Jurkat, Clone E6-1 (cell line): ENCODE results near the gene EGFR.

Experiments
- DNase-seq: peaks from one replicate; pipeline ENCODE4 v3.0.0-alpha.2; 2011; ENCODE audit warnings: low read depth, low spot score
- H3K4me3 ChIP-seq: 2 replicates; pipeline ENCODE4 v1.5.1; 2011; ENCODE audit warnings: mild to moderate bottlenecking, low read length, control low read depth, moderate library complexity

EGFR gene

GRCh38 chr7:55131142-55131929, 112.5 kb downstream of the EGFR start:
- no peak for DNase-seq
- no peak overlapping the region for H3K4me3 ChIP-seq

GRCh38 chr7:55132550-55132889, 113.7 kb downstream of the EGFR start:
- no peak for DNase-seq

DNA sequence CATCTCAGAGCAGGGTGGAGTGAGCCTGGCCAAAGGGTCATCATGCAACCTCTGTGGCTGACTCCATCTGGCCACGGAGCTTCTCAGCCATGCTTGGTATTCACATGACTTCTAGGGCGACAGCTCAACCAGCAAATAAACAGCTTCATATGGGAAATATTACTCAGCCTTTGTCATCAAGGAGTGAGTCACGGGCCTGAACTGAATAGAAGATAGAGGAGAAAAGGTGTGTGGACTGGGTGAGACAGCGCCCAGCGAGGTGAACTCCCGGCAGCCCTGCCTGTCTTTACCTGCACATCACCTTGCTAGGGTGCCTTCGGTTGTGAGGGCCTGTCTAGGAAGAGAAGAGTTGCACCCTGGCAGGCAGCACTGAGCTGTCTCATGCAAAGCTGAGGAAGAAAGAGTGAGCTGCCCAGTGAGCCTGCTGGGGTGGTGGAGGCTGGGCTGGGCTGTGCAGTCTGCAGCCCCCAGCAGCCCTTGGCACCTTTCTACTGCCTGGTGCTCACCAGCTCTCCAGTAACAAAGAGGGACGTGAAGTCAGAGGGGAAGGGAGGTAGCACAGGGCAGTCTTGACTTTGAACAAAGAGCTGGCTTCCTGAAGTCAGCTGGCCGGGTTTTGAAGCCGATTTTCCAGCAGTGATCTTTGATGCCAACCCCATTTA, 114.2 kb downstream of the EGFR start:
- no peak for DNase-seq
- no peak overlapping the region for H3K4me3 ChIP-seq

More at GRCh38 chr7:55132550-55132889, 113.7 kb downstream of the EGFR start:
- no peak overlapping the region for H3K4me3 ChIP-seq

DNA sequence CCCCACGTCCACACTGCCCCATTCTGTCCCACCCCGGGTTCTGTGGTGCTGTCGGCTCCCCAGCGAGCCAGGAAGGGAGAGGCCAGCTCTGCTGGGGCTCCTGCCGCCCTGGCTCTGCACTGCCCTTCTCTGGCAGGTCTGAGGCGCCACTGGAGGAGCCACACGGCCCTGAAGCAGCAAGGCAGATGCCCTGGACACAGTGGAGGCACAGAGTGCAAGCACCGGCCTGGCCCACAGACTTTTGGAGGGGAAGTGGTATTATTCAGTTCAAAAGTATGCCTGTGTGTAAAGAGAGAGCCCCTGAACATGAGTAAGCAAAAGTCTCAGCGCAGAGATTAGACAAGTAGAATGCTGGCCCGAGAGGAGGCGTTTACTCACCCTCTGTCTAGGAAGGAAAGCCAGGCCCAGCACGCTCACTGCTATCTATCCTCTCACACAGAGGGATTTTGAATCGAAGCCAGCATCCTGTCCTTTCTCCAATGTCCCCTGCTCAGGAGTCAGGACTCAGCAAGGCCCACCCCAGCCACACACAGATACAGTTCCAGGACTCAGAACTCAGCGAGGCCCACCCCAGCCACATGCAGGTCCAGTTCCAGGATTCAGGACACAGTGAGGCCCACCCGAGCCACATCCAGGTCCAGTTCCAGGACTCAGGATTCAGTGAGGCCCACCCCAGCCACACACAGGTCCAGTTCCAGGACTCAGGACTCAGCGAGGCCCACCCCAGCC, 115.0 kb downstream of the EGFR start:
- no peak for DNase-seq
- no peak overlapping the region for H3K4me3 ChIP-seq

- no peak overlapping the region for H3K4me3 ChIP-seq
- DNase-seq: no peak
Measured at GRCh38 chr7:55134359-55134725, 115.5 kb downstream of the EGFR start.

- H3K4me3 ChIP-seq: no peak overlapping the region
- DNase-seq: no peak
Measured at GRCh38 chr7:55134786-55135185, 116.0 kb downstream of the EGFR start.

DNA sequence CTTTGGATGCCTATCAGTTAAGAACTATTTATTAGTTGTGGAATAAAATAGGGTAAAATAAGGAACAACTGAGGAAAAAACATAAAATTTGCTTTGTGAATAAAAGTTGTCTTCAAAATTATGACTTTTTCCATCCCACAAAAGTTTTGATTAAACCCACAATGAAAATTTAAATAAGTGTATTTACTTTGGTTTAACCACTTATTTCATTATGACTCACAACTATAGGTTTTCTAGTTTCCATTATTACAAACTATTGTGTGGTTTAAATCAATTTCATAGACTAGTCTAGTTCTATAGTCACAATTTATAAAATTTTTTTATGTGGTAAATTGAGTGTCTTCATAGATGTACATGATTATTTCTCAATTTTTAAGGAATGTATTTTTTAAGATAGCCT, 116.6 kb downstream of the EGFR start:
- H3K4me3 ChIP-seq: no peak overlapping the region
- DNase-seq: no peak

GRCh38 chr7:55138663-55139062, 119.8 kb downstream of the EGFR start:
- no peak overlapping the region for H3K4me3 ChIP-seq
- DNase-seq: no peak

DNA sequence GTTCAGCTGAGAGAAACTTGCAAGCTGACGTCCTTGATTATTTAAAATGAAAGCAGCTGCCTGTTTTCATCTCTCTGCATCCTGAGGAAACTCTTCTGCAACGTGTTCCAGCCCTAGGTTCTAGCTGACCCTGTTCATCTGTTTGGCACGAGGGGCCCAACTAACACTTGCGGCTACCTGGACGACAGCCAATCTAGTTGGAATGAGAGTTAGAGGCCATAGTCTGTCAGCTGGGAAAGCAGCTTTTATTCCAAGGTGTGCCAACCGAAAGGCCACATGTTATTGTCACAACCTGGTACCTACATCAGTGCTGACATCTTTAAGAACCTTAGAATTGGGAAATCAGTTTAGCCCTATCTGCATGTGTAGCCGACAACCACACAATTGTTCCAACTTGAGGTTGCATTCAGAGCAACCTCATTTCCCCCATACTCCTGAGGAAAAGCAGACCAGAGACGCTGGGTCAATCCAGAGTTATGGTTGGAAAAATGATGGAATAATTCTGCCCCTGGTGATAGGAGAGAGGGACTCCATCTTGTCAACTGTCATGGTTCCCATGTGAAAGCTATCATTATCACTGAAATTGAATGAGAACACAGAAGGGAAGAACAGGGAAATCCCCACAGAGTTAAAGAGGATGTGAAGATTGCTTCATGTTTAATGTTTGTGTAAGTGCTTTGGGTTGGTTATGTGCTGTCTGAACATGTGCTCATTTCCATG, 121.6 kb downstream of the EGFR start:
- H3K4me3 ChIP-seq: no peak overlapping the region
- DNase-seq: no peak

DNA sequence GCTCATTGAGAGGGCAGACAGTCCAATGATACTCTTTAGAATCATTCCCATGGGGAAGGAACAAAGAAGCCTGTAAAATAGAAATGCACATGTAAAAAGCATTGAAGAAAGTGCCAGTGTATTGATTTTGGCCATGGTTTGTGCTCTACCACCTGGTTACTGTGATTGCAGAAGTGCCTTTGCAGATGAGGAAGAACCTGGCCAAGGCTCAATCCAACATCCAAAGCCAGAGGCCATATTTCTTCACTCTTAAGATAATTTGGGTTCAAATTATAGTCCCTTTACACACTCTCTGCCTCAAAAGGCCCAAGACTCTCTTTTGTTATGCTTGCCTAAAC, 122.1 kb downstream of the EGFR start:
- no peak for DNase-seq
- no peak overlapping the region for H3K4me3 ChIP-seq

DNA sequence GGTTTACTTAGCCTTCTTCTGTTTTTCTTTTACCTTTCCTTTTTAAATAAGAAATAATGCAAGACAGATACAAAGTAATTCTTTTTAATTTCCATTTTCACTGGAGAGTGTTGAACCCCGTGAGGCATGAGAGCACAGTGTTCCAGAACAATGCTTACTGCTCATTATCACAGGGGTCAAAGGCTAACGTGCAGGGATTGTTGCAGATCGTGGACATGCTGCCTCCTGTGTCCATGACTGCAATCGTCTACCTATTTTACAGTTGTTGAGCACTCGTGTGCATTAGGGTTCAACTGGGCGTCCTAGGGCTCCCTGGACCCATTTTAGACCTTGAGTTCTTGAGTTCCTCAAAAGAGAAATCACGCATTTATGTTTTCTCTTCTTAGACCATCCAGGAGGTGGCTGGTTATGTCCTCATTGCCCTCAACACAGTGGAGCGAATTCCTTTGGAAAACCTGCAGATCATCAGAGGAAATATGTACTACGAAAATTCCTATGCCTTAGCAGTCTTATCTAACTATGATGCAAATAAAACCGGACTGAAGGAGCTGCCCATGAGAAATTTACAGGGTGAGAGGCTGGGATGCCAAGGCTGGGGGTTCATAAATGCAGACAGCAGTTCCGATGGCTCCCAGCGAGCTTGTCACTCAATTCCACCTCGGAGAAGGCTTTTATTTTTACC, 124.2 kb downstream of the EGFR start:
- no peak for DNase-seq
- no peak overlapping the region for H3K4me3 ChIP-seq

DNA sequence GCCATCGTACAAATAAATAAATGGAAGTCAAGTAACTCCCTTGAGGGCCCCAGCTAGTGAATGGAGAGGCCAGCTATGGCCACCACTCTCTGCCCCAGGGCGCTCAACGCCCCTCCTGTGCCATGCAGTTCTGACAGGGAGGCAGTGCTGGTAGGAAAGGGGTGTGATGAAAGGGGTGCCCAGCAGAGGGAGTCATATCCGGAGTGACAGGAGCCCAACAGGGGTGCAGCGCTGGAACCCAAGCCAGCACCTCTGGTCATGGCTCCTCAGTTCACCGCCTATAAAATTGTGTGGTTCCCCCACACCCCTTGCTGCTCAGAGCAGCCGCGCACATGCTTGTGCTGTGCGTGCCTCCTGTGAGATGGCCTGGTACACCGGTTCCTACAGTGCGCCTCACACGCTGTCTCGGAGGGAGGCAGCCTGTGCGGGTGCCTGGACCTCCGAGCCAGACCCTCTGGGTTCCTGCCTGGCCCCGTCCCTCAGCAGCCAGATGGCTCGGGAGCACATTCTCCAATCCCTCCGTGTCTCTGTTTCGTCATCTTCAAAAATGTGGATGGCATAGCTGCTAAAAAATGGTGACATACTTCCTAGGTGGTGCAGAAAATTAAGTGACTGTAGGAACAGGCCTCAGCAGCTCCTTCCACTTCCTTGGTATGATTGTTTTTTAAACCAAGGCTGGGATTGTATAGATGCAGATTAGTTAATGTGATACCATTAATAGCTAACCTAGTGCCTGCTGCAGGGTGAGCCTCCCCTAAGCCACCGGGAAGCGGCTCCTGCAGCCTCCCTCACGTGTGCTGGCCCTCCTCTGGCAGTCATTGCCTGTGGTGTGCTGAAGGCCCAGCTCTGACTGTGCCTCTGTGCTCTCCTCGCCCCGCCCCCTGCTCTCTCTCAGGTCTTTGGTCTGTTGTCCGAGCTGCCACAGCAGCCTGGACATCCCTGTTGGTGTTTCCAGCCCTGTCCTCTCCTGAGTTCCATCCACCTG, 125.8 kb downstream of the EGFR start:
- no peak overlapping the region for H3K4me3 ChIP-seq
- DNase-seq: peak; percentile 14

GRCh38 chr7:55145606-55146005, 126.8 kb downstream of the EGFR start:
- DNase-seq: no peak
- no peak overlapping the region for H3K4me3 ChIP-seq

DNA sequence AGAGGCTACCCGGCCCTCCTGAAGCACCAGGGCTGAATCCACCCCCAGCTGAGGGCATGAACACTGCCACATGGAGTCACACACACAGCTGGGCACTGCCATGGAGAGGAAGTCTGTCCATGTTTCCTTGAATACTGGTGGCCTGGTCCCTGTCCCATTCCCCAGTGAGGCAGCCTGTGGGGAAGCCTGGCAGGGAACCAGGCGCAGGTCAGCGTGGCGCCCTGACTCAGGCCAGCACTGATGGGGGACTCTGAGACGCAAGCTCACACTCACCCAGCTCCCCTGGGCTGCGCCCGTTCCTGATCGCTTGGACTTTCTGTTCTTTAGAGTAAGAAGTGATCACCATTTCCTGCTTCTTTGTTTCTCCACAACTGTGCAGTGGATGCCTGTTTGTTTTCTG, 128.3 kb downstream of the EGFR start:
- DNase-seq: no peak
- H3K4me3 ChIP-seq: no peak overlapping the region

- DNase-seq: no peak
- no peak overlapping the region for H3K4me3 ChIP-seq
Measured at GRCh38 chr7:55147736-55148135, 128.9 kb downstream of the EGFR start.

DNA sequence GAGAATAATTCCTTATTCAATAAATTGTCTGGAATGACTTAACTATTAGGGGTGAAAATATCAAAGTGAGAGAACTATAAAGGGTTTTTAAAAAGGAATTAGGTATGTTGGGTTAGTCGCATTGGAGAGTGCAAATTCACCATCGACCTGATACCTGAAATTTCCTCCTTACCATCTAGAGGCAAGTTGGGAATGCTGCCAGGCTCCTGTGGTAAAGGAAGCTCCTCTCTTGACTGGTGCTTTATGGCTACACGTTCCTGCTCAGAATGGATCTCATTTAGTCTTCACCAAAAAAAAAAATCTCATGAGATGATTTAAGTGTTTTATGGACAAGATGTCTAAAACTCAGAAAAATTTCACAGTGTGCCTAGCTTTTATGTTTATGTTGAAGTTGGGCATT, 129.8 kb downstream of the EGFR start:
- no peak overlapping the region for H3K4me3 ChIP-seq
- DNase-seq: no peak

DNA sequence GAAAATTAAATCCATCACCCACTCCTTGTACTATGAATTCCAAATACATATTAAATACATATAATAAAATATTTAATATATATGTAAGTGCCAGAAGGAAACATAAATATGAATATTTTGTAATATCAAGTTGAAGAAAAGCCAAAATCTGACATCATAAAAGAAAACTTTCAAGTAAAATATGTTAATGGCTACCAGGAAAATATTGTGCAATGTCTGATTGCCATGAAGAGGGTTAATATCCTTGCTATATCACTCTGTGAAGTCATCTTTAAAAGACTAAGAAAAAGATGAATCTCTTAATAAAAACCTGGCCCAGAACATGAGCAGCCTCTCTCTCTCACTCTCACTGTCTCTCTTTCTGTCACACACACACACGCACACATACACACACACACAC, 130.2 kb downstream of the EGFR start:
- no peak for DNase-seq
- no peak overlapping the region for H3K4me3 ChIP-seq

- DNase-seq: no peak
- H3K4me3 ChIP-seq: no peak overlapping the region
Measured at GRCh38 chr7:55150166-55150565, 131.3 kb downstream of the EGFR start.
